Measurements from ENCODE around the gene NCAM1. TPM values are rescaled to one million over a fixed set of nuclear protein-coding genes. Genes with fewer than 3 reads are reported as not detected.
"Not testable (repeated sequence)": the region's sequence is repeated elsewhere in the genome, so short reads cannot be mapped to it uniquely, and the experiment has no call there.

NCAM1 gene
- total RNA-seq, 1 donor from 2014 or later = 332 TPM

- Histone ChIP-seq H3K4me3 (no peak overlapping the region), H3K27me3 (ENCODE audit: low read depth) (peaks cover 19% of the 10 kb centered on the region), H3K36me3 (no peaks in the 10 kb centered on the region), H3K4me1 (peaks cover 6% of the 10 kb centered on the region), H3K27ac (replicated peaks) (no peak overlapping the region), H3K9me3 (replicated peaks) (no peaks in the 10 kb centered on the region)
- no peak for TF ChIP-seq CTCF (IDR thresholded peaks at IDR 0.05; ENCODE audit: borderline replicate concordance)
- intact Hi-C loops (cut with micrococcal nuclease) = no loop called here
- no peak for DNase-seq
Observed at GRCh38 chr11:113293936-113294335, 332.7 kb downstream of the NCAM1 start.

- no peak for TF ChIP-seq CTCF (IDR thresholded peaks at IDR 0.05; ENCODE audit: borderline replicate concordance)
- H3K27ac ChIP-seq (replicated peaks) = no peak overlapping the region
- no peaks in the 10 kb centered on the region for H3K9me3 ChIP-seq (replicated peaks)
- no peaks in the 10 kb centered on the region for H3K4me1 ChIP-seq
- DNase-seq = no peak
- intact Hi-C loops (cut with micrococcal nuclease) = no loop called here
- H3K36me3 ChIP-seq = no peaks in the 10 kb centered on the region
- peaks cover 30% of the 10 kb centered on the region for H3K27me3 ChIP-seq (ENCODE audit: low read depth)
- H3K4me3 ChIP-seq = no peak overlapping the region
Observed at GRCh38 chr11:113295993-113296392, 334.8 kb downstream of the NCAM1 start.

GRCh38 chr11:113296447-113297205, 335.4 kb downstream of the NCAM1 start:
- Histone ChIP-seq H3K27me3 (ENCODE audit: low read depth) (peaks cover 30% of the 10 kb centered on the region), H3K4me1 (no peaks in the 10 kb centered on the region), H3K9me3 (replicated peaks) (no peaks in the 10 kb centered on the region), H3K36me3 (no peaks in the 10 kb centered on the region), H3K4me3 (no peak overlapping the region), H3K27ac (replicated peaks) (no peak overlapping the region)
- no peak for TF ChIP-seq CTCF (IDR thresholded peaks at IDR 0.05; ENCODE audit: borderline replicate concordance)
- no peak for DNase-seq
- intact Hi-C loops (cut with micrococcal nuclease) = no loop called here

GRCh38 chr11:113298496-113298895, 337.3 kb downstream of the NCAM1 start:
- H3K4me1 ChIP-seq; H3K36me3 ChIP-seq; intact Hi-C loops (cut with micrococcal nuclease); H3K9me3 ChIP-seq (replicated peaks); H3K4me3 ChIP-seq; DNase-seq; H3K27ac ChIP-seq (replicated peaks): not testable (repeated sequence)
- peaks cover 29% of the 10 kb centered on the region for H3K27me3 ChIP-seq (ENCODE audit: low read depth)

GRCh38 chr11:113304916-113305315, 343.7 kb downstream of the NCAM1 start:
- no peaks in the 10 kb centered on the region for H3K36me3 ChIP-seq
- H3K4me3 ChIP-seq = no peak overlapping the region
- TF ChIP-seq CTCF (IDR thresholded peaks at IDR 0.05; ENCODE audit: borderline replicate concordance) = no peak
- peaks cover 6% of the 10 kb centered on the region for H3K27me3 ChIP-seq (ENCODE audit: low read depth)
- no peaks in the 10 kb centered on the region for H3K4me1 ChIP-seq
- DNase-seq = no peak
- no peak overlapping the region for H3K27ac ChIP-seq (replicated peaks)
- intact Hi-C loops (cut with micrococcal nuclease) = loop anchor here (5.0 kb wide), 2 partner anchors 227 to 427 kb away; no protein-coding TSS in a partner anchor
- no peaks in the 10 kb centered on the region for H3K9me3 ChIP-seq (replicated peaks)

Measured in left ventricle myocardium inferior (tissue), 1 donor.